ENCODE results near the gene ZBTB45.

DNA sequence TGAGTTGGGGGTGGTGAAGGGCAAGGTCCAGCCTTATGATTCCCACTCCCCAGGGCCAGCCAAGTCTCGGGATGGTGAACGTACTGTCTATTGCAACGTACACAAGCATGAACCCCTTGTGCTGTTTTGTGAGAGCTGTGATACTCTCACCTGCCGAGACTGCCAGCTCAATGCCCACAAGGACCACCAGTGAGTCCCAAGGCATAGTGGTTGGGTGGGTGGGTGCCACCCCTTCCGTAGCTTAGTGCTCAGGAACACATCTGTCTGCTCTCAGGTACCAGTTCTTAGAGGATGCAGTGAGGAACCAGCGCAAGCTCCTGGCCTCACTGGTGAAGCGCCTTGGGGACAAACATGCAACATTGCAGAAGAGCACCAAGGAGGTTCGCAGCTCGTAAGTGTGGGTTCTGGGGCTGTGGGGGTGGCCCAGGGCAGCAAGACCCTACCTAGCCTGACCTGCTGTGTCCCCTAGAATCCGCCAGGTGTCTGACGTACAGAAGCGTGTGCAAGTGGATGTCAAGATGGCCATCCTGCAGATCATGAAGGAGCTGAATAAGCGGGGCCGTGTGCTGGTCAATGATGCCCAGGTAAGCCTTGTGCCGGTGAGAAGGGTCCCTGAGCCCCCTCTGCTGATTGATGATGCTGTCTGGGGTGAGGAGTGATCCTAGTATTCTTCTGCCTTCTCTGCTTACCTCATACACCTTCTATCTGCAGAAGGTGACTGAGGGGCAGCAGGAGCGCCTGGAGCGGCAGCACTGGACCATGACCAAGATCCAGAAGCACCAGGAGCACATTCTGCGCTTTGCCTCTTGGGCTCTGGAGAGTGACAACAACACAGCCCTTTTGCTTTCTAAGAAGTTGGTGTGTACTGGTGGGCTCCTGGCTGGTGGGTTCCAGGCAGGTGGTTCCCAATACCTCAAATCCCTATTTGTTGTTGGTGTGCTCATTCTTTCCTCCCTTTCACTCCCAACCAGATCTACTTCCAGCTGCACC lies 28.0 kb upstream of the ZBTB45 start:
- TF ChIP-seq EZH2 (IDR thresholded peaks at IDR 0.05) (no peak), POLR2AphosphoS5 (IDR thresholded peaks at IDR 0.05; ENCODE audit: borderline replicate concordance, low read depth, low read length) (no peak; the same call in 1 of the 2 replicates)

Data from SK-N-MC (cell line).